HepG2 (cell line): ENCODE measurements around the gene CDC42EP1. TPM values are rescaled to one million over a fixed set of nuclear protein-coding genes. Genes with fewer than 3 reads are reported as not detected.

Experiments
- ADNP ChIP-seq: sonication (generic); formaldehyde crosslinking; IDR thresholded peaks from 2 replicates; pipeline ENCODE4 v1.4.0; 2020; ENCODE audit warnings: missing genetic modification reagents
- CEBPZ ChIP-seq: IDR thresholded peaks from 2 replicates; pipeline ENCODE4 v1.6.1; 2012; ENCODE audit warnings: low read length, improper control_type of control experiment
- CTCF ChIP-seq: sonication (generic); formaldehyde crosslinking; IDR thresholded peaks from 2 replicates; pipeline ENCODE4 v1.5.0; 2020; ENCODE audit warnings: mild to moderate bottlenecking, missing genetic modification reagents, moderate library complexity
- HDAC2 ChIP-seq: sonication (generic); formaldehyde crosslinking; IDR thresholded peaks from 2 replicates; pipeline ENCODE4 v1.4.0; 2020; ENCODE audit warnings: missing genetic modification reagents
- HOXA3 ChIP-seq: sonication (generic); formaldehyde crosslinking; IDR thresholded peaks from 2 replicates; pipeline ENCODE4 v1.5.0; 2020; ENCODE audit warnings: missing genetic modification reagents
- HOXA7 ChIP-seq: sonication (generic); formaldehyde crosslinking; IDR thresholded peaks from 2 replicates; pipeline ENCODE4 v1.8.1; 2022; ENCODE audit warnings: mild to moderate bottlenecking, missing genetic modification reagents, moderate library complexity
- MXD3 ChIP-seq: IDR thresholded peaks from 2 replicates; pipeline ENCODE4 v1.6.1; 2016; ENCODE audit warnings: mild to moderate bottlenecking, missing biosample characterization, missing genetic modification reagents
- NFIC ChIP-seq: IDR thresholded peaks from 2 replicates; pipeline ENCODE4 v1.6.1; 2012; ENCODE audit warnings: mild to moderate bottlenecking, low read length, inconsistent platforms
- PRPF4 ChIP-seq: fragments of 200-400 bp; formaldehyde crosslinking; IDR thresholded peaks from 2 replicates; pipeline ENCODE4 v1.6.1; 2016; ENCODE audit warnings: low read length, low read depth; ENCODE audit not compliant: poor library complexity, severe bottlenecking
- RAD21 ChIP-seq: fragments of 450-650 bp; formaldehyde crosslinking; IDR thresholded peaks from 2 replicates; pipeline ENCODE4 v1.5.0; 2020; ENCODE audit warnings: mild to moderate bottlenecking
- RBM39 ChIP-seq: fragments of 200-400 bp; formaldehyde crosslinking; IDR thresholded peaks from one replicate; pipeline ENCODE4 v1.6.1; 2018; ENCODE audit warnings: antibody characterized with exemption, mild to moderate bottlenecking, low read depth, low read length; ENCODE audit not compliant: poor library complexity, severe bottlenecking
- SAP130 ChIP-seq: IDR thresholded peaks from 2 replicates; pipeline ENCODE4 v1.6.1; 2016; ENCODE audit warnings: low read depth
- TFDP2 ChIP-seq: sonication (generic); formaldehyde crosslinking; IDR thresholded peaks from 2 replicates; pipeline ENCODE4 v1.4.0; 2020; ENCODE audit warnings: missing genetic modification reagents
- ZGPAT ChIP-seq: IDR thresholded peaks from 2 replicates; pipeline ENCODE4 v1.6.1; 2016; ENCODE audit warnings: mild to moderate bottlenecking
- ZMAT5 ChIP-seq: sonication (generic); formaldehyde crosslinking; IDR thresholded peaks from 2 replicates; pipeline ENCODE4 v1.5.0; 2020; ENCODE audit warnings: mild to moderate bottlenecking, low read depth, missing genetic modification reagents, borderline replicate concordance
- ZNF326 ChIP-seq: sonication (generic); formaldehyde crosslinking; IDR thresholded peaks from 2 replicates; pipeline ENCODE4 v1.4.0; 2020; ENCODE audit warnings: missing genetic modification reagents, borderline replicate concordance
- ZNF558 ChIP-seq: sonication (generic); formaldehyde crosslinking; IDR thresholded peaks from 2 replicates; pipeline ENCODE4 v1.9.0; 2022; ENCODE audit warnings: mild to moderate bottlenecking, missing genetic modification reagents, borderline replicate concordance
- ZNF782 ChIP-seq: sonication (generic); formaldehyde crosslinking; IDR thresholded peaks from 2 replicates; pipeline ENCODE4 v1.4.0; 2020; ENCODE audit warnings: missing genetic modification reagents, mild to moderate bottlenecking, borderline replicate concordance
- ZNF784 ChIP-seq: sonication (generic); formaldehyde crosslinking; IDR thresholded peaks from 2 replicates; pipeline ENCODE4 v1.5.1; 2020; ENCODE audit warnings: missing genetic modification reagents, mild to moderate bottlenecking, borderline replicate concordance
- polyA plus RNA-seq, 8 experiments: library from polyadenylated mRNA; depleted of rRNA in 3 of 8; stranded (reverse) in 7 of 8; unstranded in 1 of 8; fragments of >200 nt; fragmentation: Illumina TruSeq in 4 of 8; extraction: Trizol in 4 of 8; gene quantifications; 2 replicates each; pipeline versions ENCODE4 v1.2.1 to v1.2.3, GENCODE V29; 2011 to 2016; ENCODE audit warnings: low read depth in 4 of 8, missing spikeins in 1 of 8, mixed read lengths in 1 of 8; ENCODE audit not compliant: insufficient read depth in 1 of 8
- total RNA-seq, 5 experiments: library from RNA; depleted of rRNA; stranded (reverse); fragments of >200 nt; fragmentation: Illumina TruSeq; extraction: Trizol; gene quantifications; 2 replicates each; pipeline ENCODE4 v1.2.3, GENCODE V29; 2016; ENCODE audit warnings: low read depth in 1 of 5

Gene CDC42EP1
- total and polyA plus RNA-seq, 2 of the 13 experiments (the other 11 are each of a cell fraction or from before 2014, with no cell fraction given), result 17.1 to 29.5 TPM

- TF ChIP-seq CTCF (CRISPR knock-in tag) (peak; percentile 100), HDAC2 (peak; percentile 42; the same call in 1 of the 2 replicates), RBM39 (no peak), ZGPAT (CRISPR knock-in tag) (no peak), ZNF326 (CRISPR knock-in tag) (no peak), ADNP (CRISPR knock-in tag) (no peak), TFDP2 (no peak), MXD3 (CRISPR knock-in tag) (no peak), PRPF4 (no peak), ZNF784 (CRISPR knock-in tag) (no peak), NFIC (no peak), HOXA3 (CRISPR knock-in tag) (peak; percentile 54; the same call in 1 of the 2 replicates), SAP130 (CRISPR knock-in tag) (peak; percentile 75), RAD21 (CRISPR knock-in tag) (peak; percentile 99), ZNF558 (no peak), ZMAT5 (CRISPR knock-in tag) (no peak), CEBPZ (no peak), HOXA7 (CRISPR knock-in tag) (no peak), ZNF782 (CRISPR knock-in tag) (peak; percentile 77; the same call in 1 of the 2 replicates)
Observed at GRCh38 chr22:37538590-37539357, 21.5 kb upstream of the CDC42EP1 start (continued).
